ENCODE measurements around the gene CACNA2D1. TPM values are rescaled to one million over a fixed set of nuclear protein-coding genes. Genes with fewer than 3 reads are reported as not detected.

CACNA2D1 gene
- total RNA-seq, 4 donors from 2014 or later = 0.30 to 12.8 (median 2.4) TPM

GRCh38 chr7:82167558-82168314 is 275.8 kb downstream of the CACNA2D1 start:
- H3K27ac ChIP-seq = no peak overlapping the region
- no peaks in the 10 kb centered on the region for H3K27me3 ChIP-seq
- intact Hi-C loops (cut with DNase I) = no loop called here
- H3K4me1 ChIP-seq = peaks cover 0 to 11% (median 0%) of the 10 kb centered on the region in 3 donors
- no peaks in the 10 kb centered on the region for H3K9me3 ChIP-seq
- 62 to 75% methylated on average over 2 of the region's 2 CpGs for WGBS, 2 donors
- DNase-seq = no peak
- no peaks in the 10 kb centered on the region for H3K36me3 ChIP-seq
- no peak overlapping the region for H3K4me3 ChIP-seq
- TF ChIP-seq, protein P1, sequence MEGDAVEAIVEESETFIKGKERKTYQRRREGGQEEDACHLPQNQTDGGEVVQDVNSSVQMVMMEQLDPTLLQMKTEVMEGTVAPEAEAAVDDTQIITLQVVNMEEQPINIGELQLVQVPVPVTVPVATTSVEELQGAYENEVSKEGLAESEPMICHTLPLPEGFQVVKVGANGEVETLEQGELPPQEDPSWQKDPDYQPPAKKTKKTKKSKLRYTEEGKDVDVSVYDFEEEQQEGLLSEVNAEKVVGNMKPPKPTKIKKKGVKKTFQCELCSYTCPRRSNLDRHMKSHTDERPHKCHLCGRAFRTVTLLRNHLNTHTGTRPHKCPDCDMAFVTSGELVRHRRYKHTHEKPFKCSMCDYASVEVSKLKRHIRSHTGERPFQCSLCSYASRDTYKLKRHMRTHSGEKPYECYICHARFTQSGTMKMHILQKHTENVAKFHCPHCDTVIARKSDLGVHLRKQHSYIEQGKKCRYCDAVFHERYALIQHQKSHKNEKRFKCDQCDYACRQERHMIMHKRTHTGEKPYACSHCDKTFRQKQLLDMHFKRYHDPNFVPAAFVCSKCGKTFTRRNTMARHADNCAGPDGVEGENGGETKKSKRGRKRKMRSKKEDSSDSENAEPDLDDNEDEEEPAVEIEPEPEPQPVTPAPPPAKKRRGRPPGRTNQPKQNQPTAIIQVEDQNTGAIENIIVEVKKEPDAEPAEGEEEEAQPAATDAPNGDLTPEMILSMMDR (IDR thresholded peaks at IDR 0.05) = no peak
- TF ChIP-seq POLR2A (IDR thresholded peaks at IDR 0.05) = no peak

DNA sequence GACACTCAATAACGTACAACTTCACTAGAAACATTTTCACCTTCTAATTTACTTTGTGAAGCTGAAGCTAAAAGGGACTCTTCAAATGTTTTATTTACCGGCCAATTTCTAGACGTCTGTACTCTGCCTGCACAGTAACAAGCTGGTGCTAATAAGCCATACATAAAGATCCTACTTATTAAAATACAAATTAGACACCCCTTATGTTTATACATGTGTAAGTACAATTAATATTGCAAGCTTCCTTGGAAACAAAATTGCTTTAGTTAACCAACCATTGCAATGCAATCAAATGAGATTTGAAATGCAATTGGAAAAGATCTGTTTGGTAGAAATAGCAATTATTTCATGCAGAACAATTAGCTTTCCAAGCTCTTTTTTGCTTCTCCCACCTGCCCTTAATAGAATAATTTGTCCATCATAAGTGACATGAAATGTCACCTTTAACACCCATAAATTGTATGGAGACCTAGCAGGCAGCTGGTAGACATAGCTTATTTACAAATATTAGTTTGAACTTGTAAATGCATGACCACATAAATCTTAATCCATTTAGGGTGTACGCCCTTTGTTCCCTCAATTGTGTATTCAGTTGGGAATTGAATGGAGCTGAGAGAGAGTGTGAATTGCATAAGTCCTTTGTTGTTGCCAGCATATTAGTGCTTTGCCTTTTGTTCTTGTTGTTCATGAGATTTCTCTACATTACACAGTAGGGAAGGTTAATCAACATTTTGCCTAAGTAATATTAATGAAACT is 277.1 kb downstream of the CACNA2D1 start:
- H3K27me3 ChIP-seq = no peaks in the 10 kb centered on the region
- no peak overlapping the region for H3K4me3 ChIP-seq
- no peak for TF ChIP-seq POLR2A (IDR thresholded peaks at IDR 0.05)
- TF ChIP-seq, protein P1 (IDR thresholded peaks at IDR 0.05) = no peak
- H3K4me1 ChIP-seq = peaks cover 0 to 11% (median 0%) of the 10 kb centered on the region in 3 donors
- no peaks in the 10 kb centered on the region for H3K9me3 ChIP-seq
- no peaks in the 10 kb centered on the region for H3K36me3 ChIP-seq
- intact Hi-C loops (cut with DNase I) = no loop called here
- H3K27ac ChIP-seq = no peak overlapping the region
- DNase-seq = no peak
- 75 to 82% methylated on average over 4 of the region's 4 CpGs for WGBS, 2 donors

DNA sequence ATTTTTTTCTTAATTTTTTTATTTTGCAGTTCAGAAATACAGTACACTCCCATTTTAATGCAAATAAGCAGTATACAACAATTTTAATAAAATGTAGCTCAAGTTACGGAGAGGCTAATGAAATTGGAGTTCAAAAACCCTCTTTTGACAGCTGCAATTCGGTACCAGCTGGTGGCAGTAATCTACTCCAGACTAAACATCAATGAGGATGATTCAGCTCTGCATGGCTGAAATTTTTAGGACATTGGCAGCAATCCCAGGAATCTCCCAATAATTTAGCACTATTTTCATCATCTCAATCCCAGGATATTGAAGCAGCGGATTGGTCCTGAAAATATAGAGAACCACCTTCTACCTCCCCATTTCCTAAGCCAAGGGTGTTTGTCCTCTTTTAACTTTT is 278.8 kb downstream of the CACNA2D1 start:
- Histone ChIP-seq H3K4me1 (peaks cover 0 to 11% (median 0%) of the 10 kb centered on the region in 3 donors), H3K27me3 (no peaks in the 10 kb centered on the region), H3K27ac (no peak overlapping the region), H3K9me3 (no peaks in the 10 kb centered on the region), H3K36me3 (no peaks in the 10 kb centered on the region), H3K4me3 (no peak overlapping the region)
- no peak for DNase-seq
- TF ChIP-seq, protein P1 (IDR thresholded peaks at IDR 0.05) = no peak
- TF ChIP-seq POLR2A (IDR thresholded peaks at IDR 0.05) = no peak
- WGBS, 2 donors = 44 to 60% methylated on average over 3 of the region's 3 CpGs
- intact Hi-C loops (cut with DNase I) = no loop called here

DNA sequence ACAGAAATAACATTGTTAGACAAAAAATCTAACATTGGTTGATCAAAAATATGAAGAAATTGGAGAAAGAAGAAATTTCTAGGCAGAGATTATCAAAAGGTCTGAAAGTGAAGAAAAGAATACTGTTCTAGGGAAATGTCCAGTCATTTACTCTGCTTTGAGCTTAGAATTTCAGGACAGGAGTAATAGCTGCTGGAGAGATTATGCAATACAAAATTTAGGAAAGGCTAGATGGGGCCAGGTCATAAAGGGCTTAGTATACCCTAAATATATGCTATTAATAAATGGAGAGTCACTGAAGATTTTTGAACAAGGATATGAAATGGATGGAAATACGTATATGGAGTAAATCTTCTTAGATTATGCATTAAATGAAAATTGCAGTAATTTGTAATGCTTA is 279.2 kb downstream of the CACNA2D1 start:
- H3K4me3 ChIP-seq = no peak overlapping the region
- TF ChIP-seq POLR2A (IDR thresholded peaks at IDR 0.05) = no peak
- H3K36me3 ChIP-seq = no peaks in the 10 kb centered on the region
- 74 to 92% methylated on average over 1 of the region's 1 CpG for WGBS, 2 donors
- H3K4me1 ChIP-seq = peaks cover 0 to 11% (median 0%) of the 10 kb centered on the region in 3 donors
- DNase-seq = no peak
- intact Hi-C loops (cut with DNase I) = no loop called here
- H3K27ac ChIP-seq = no peak overlapping the region
- H3K27me3 ChIP-seq = no peaks in the 10 kb centered on the region
- H3K9me3 ChIP-seq = no peaks in the 10 kb centered on the region

GRCh38 chr7:82163586-82163985 is 280.0 kb downstream of the CACNA2D1 start:
- no peak for TF ChIP-seq POLR2A (IDR thresholded peaks at IDR 0.05)
- TF ChIP-seq, protein P1 (IDR thresholded peaks at IDR 0.05) = no peak
- intact Hi-C loops (cut with DNase I) = no loop called here
- no peak overlapping the region for H3K4me3 ChIP-seq
- H3K27me3 ChIP-seq = no peaks in the 10 kb centered on the region
- H3K27ac ChIP-seq = no peak overlapping the region
- H3K9me3 ChIP-seq = no peaks in the 10 kb centered on the region
- no peak for DNase-seq
- WGBS, 2 donors = 46 to 59% methylated on average over 1 of the region's 1 CpG
- no peaks in the 10 kb centered on the region for H3K36me3 ChIP-seq
- H3K4me1 ChIP-seq = peaks cover 0 to 11% (median 0%) of the 10 kb centered on the region in 3 donors
